PFSK-1 (cell line): ENCODE data around the gene MRPL51.

Source experiments
- FOXP2 ChIP-seq: optimal IDR thresholded peaks from 2 replicates; pipeline ENCODE3; 2011; ENCODE audit warnings: borderline replicate concordance, control low read depth, inconsistent platforms; ENCODE audit not compliant: insufficient read depth; ENCODE audit errors: extremely low read length, extremely low read depth
- POLR2AphosphoS5 ChIP-seq: IDR thresholded peaks from 2 replicates; pipeline ENCODE4 v1.6.1; 2012; ENCODE audit warnings: low read depth, mild to moderate bottlenecking, control low read depth, low read length, moderate library complexity
- SIN3A ChIP-seq: IDR thresholded peaks from 2 replicates; pipeline ENCODE4 v1.6.1; 2012; ENCODE audit warnings: mild to moderate bottlenecking, low read length, moderate library complexity, borderline replicate concordance; ENCODE audit not compliant: insufficient read depth
- TAF1 ChIP-seq: IDR thresholded peaks from 2 replicates; pipeline ENCODE4 v1.6.1; 2012; ENCODE audit warnings: low read length, control low read depth, borderline replicate concordance; ENCODE audit not compliant: insufficient read depth
- TF ChIP-seq, protein P1 (sequence below), 2 experiments: IDR thresholded peaks; 2 replicates each; pipeline versions ENCODE4 v1.6.1 to v1.8.0; 2011 to 2012; ENCODE audit warnings: low read depth in 2 of 2, low read length in 2 of 2, control low read depth in 1 of 2, inconsistent platforms in 1 of 2, mild to moderate bottlenecking in 1 of 2, moderate library complexity in 1 of 2; ENCODE audit not compliant: insufficient read depth in 1 of 2

MRPL51 gene

DNA sequence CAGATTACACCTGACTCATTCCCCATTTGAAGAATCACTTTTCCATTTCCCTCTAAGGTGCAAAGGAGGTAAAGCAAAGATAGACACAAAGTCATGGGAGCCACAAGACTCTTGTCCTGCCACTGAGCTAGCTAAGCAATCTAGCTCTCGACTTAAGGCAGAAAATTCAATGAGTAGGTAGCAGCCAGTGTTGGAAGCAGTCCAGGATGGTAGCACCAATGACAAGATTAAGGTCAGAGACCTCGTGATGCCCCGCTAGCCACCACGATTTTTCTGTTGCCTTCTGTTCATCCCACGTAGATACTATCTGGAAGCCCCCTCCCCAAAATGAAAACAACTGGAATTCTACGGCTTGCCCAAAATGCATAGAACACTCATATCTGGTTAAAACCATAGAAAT lies 24.0 kb downstream of the MRPL51 start:
- no peak for TF ChIP-seq TAF1
- TF ChIP-seq FOXP2 = no peak
- TF ChIP-seq SIN3A = no peak

DNA sequence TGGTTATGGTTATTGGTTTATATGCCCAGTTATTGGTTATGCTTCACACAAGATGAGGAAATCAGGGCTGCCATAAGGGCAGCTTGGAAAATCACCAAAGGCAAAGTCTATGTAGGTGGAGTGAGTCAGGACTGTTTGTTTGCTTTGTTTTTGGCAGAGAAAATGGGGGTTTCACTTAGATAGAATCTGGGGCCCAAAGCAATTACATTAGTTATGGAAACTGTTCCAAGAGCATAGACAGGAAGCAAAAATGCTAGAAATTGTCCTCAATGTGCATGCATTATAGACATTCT lies 24.8 kb downstream of the MRPL51 start:
- TF ChIP-seq POLR2AphosphoS5 = no peak
- TF ChIP-seq TAF1 = no peak
- TF ChIP-seq, protein P1, sequence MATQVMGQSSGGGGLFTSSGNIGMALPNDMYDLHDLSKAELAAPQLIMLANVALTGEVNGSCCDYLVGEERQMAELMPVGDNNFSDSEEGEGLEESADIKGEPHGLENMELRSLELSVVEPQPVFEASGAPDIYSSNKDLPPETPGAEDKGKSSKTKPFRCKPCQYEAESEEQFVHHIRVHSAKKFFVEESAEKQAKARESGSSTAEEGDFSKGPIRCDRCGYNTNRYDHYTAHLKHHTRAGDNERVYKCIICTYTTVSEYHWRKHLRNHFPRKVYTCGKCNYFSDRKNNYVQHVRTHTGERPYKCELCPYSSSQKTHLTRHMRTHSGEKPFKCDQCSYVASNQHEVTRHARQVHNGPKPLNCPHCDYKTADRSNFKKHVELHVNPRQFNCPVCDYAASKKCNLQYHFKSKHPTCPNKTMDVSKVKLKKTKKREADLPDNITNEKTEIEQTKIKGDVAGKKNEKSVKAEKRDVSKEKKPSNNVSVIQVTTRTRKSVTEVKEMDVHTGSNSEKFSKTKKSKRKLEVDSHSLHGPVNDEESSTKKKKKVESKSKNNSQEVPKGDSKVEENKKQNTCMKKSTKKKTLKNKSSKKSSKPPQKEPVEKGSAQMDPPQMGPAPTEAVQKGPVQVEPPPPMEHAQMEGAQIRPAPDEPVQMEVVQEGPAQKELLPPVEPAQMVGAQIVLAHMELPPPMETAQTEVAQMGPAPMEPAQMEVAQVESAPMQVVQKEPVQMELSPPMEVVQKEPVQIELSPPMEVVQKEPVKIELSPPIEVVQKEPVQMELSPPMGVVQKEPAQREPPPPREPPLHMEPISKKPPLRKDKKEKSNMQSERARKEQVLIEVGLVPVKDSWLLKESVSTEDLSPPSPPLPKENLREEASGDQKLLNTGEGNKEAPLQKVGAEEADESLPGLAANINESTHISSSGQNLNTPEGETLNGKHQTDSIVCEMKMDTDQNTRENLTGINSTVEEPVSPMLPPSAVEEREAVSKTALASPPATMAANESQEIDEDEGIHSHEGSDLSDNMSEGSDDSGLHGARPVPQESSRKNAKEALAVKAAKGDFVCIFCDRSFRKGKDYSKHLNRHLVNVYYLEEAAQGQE (IDR thresholded peaks at IDR 0.05; ENCODE audit: insufficient read depth in 1 of 2, low read depth in 2 of 2, low read length in 2 of 2) = no peak
- TF ChIP-seq SIN3A = no peak
- no peak for TF ChIP-seq FOXP2

DNA sequence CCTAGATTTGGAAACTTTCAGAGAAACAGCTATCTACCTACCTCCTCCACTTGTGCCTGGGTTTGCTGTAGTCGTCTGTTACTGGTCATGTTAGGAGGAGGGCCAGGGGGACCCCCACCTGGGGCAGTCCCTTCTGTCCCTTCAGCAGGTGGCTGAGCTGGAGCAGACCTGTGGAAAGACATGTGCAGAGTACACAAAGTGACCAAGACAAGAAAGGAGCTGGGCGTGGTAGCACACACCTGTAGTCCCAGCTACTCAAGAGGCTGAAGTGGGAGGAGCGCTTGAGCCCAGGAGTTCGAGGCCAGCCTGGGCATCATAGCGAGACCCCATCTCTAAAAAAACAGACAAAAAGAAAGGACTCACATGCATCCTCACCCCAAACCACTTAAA lies 26.9 kb downstream of the MRPL51 start:
- no peak for TF ChIP-seq TAF1
- TF ChIP-seq POLR2AphosphoS5 = no peak

DNA sequence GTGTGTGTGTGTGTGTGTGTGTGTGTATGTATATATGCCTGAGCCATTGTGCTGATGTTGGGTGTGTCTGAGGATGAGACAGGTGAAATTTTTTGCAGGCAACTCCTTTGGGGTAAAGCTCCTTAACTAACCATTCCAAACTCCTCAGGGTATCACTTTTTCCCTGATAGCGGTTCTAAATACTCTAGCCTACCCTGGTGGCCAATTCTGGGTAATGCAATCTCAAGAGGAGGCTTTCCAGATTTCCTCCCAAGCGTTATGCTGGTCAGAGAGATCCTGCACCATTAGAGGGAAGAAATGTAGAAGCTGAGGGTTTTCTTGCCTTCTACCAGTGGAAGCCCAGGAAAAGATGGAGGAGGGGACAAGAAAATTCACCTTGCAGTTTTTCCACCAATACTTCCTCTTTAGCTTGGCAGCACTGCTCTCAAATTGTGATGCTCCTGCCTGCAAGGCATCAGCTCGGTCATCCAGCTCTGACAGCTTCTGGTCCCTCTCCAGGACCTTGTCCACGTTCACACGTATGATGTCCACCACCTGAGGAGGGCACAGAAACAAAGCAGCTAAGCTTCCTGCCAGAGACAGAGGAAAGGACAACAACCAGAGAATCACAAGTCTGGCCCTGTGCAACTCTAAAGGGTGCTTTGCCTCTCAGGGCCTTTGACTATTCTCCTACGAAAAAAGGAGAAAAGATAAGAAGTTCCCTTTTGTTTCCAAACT lies 27.4 kb downstream of the MRPL51 start:
- TF ChIP-seq FOXP2 = no peak
- TF ChIP-seq SIN3A = no peak
- TF ChIP-seq, protein P1 (IDR thresholded peaks at IDR 0.05; ENCODE audit: insufficient read depth in 1 of 2, low read depth in 2 of 2, low read length in 2 of 2) = no peak
- no peak for TF ChIP-seq POLR2AphosphoS5
- no peak for TF ChIP-seq TAF1

DNA sequence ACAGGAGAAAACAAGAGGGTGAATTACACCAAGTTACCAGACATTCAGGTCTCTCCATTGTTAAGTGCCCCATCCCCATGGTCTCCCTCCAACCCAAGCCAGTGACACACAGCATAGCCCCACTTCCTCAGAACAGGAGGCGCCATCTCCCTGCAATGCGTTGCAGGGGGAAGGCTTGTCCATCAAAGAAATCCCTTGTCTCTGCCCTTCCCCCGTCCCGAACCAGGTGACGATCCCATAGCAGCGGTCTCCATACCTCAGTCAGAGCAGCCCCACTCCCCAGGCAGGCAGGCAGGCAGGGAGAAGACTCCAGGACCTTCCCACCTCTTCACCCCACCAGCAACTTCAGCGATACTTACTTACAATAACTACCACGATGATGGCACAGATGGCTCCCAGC lies 28.5 kb downstream of the MRPL51 start:
- no peak for TF ChIP-seq SIN3A
- TF ChIP-seq, protein P1 (IDR thresholded peaks at IDR 0.05; ENCODE audit: insufficient read depth in 1 of 2, low read depth in 2 of 2, low read length in 2 of 2) = no peak
- TF ChIP-seq FOXP2 = no peak
- no peak for TF ChIP-seq TAF1
- no peak for TF ChIP-seq POLR2AphosphoS5

DNA sequence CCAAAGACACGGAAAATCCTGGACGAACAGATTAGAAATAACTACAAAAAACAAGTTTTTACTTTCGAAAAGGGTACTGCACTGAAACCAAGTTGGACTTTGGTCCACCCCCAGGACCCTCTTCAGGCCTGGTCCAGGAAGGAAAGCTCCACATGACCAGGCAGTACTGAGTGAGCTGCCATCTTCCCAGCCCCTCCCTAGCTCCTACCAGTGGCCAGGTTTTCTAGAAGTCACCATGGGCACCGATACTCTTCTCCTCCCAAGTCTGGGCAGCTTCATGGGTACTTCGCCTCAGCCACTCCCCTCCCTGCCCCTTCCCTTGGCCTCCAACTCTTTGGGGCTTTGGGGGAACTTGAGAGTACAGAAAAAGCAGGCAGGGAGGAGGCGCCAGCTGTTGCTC lies 29.2 kb downstream of the MRPL51 start:
- TF ChIP-seq TAF1 = no peak
- TF ChIP-seq SIN3A = no peak
- TF ChIP-seq, protein P1 (IDR thresholded peaks at IDR 0.05; ENCODE audit: insufficient read depth in 1 of 2, low read depth in 2 of 2, low read length in 2 of 2) = no peak
- TF ChIP-seq FOXP2 = no peak
- no peak for TF ChIP-seq POLR2AphosphoS5
